HEK293T (cell line): Measurements from ENCODE around the gene PAX7.

Source experiments
- CTCF ChIA-PET: fragments of 350-600 bp; formaldehyde crosslinking; extraction: SDS; loops from one replicate; lab custom pipeline; 2021; ENCODE audit warnings: antibody characterized with exemption, inconsistent platforms; lab: Yijun Ruan, JAX
- POLR2A ChIA-PET: fragments of 350-600 bp; formaldehyde crosslinking; extraction: SDS; loops from one replicate; lab custom pipeline; 2020; ENCODE audit warnings: antibody characterized with exemption, inconsistent platforms; lab: Yijun Ruan, JAX
- DNase-seq: peaks from one replicate; pipeline ENCODE4 v3.0.0; 2012; ENCODE audit warnings: mixed read lengths; ENCODE audit errors: extremely low spot score
- ARNT ChIP-seq: fragments of 450-650 bp; IDR thresholded peaks from 2 replicates; pipeline ENCODE4 v1.6.1; 2017; ENCODE audit warnings: mild to moderate bottlenecking
- BHLHE40 ChIP-seq: fragments of 450-650 bp; IDR thresholded peaks from 2 replicates; pipeline ENCODE4 v1.6.1; 2016; ENCODE audit warnings: mild to moderate bottlenecking, moderate library complexity, borderline replicate concordance
- CTBP1 ChIP-seq: fragments of 450-650 bp; IDR thresholded peaks from 2 replicates; pipeline ENCODE4 v1.6.1; 2016; ENCODE audit warnings: borderline replicate concordance
- ELF4 ChIP-seq: fragments of 450-650 bp; IDR thresholded peaks from 2 replicates; pipeline ENCODE4 v1.6.1; 2017; ENCODE audit warnings: antibody characterized with exemption
- FOXA1 ChIP-seq: fragments of 450-650 bp; IDR thresholded peaks from 2 replicates; pipeline ENCODE4 v1.6.1; 2016; ENCODE audit warnings: mild to moderate bottlenecking
- FOXK2 ChIP-seq: fragments of 450-650 bp; IDR thresholded peaks from 2 replicates; pipeline ENCODE4 v1.6.1; 2016; ENCODE audit warnings: mild to moderate bottlenecking
- FOXM1 ChIP-seq: fragments of 450-650 bp; IDR thresholded peaks from 2 replicates; pipeline ENCODE4 v1.6.1; 2017; ENCODE audit warnings: mild to moderate bottlenecking, borderline replicate concordance
- HDGF ChIP-seq: fragments of 450-650 bp; IDR thresholded peaks from 2 replicates; pipeline ENCODE4 v1.6.1; 2017; ENCODE audit warnings: antibody characterized with exemption, borderline replicate concordance
- L3MBTL2 ChIP-seq: fragments of 450-650 bp; conservative IDR thresholded peaks from 2 replicates; pipeline ENCODE4 v1.6.1; 2016; ENCODE audit warnings: mild to moderate bottlenecking
- LEF1 ChIP-seq: fragments of 450-650 bp; IDR thresholded peaks from 2 replicates; pipeline ENCODE4 v1.6.1; 2017; ENCODE audit warnings: mild to moderate bottlenecking, borderline replicate concordance
- NFRKB ChIP-seq: fragments of 450-650 bp; IDR thresholded peaks from 2 replicates; pipeline ENCODE4 v1.6.1; 2016; ENCODE audit warnings: mild to moderate bottlenecking, moderate library complexity
- SP1 ChIP-seq: fragments of 450-650 bp; IDR thresholded peaks from 2 replicates; pipeline ENCODE4 v1.6.1; 2017
- SUZ12 ChIP-seq: fragments of 450-650 bp; IDR thresholded peaks from 2 replicates; pipeline ENCODE4 v1.6.1; 2016; ENCODE audit warnings: mild to moderate bottlenecking
- TARDBP ChIP-seq: fragments of 450-650 bp; IDR thresholded peaks from 2 replicates; pipeline ENCODE4 v1.6.1; 2016
- ZNF384 ChIP-seq: fragments of 450-650 bp; IDR thresholded peaks from 2 replicates; pipeline ENCODE4 v1.6.1; 2016
- TF ChIP-seq, protein P1 (sequence below): fragments of 450-650 bp; IDR thresholded peaks from 2 replicates; pipeline ENCODE4 v1.6.1; 2016

Gene PAX7

DNA sequence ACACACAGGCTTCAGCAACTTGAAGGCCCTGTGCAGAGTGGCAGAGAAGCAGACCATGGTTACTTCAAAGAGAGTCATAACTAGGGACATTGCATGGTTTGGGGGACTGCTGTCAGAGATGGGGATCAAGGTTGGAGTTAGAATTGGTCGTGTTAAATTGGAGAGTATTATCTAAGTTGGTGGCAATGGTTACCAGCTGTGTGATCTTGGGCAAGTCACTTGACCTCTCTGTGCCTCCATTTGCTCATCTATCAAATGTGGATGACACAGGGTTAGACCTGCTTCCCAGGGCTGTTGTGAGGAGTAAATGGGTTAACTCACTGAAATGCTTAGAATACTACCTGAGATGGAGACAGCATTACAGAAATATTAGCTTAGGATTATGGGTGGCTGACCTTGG, 91.1 kb downstream of the PAX7 start:
- TF ChIP-seq LEF1 (no peak), BHLHE40 (no peak), NFRKB (no peak), ELF4 (no peak), SP1 (no peak), FOXM1 (no peak), SUZ12 (no peak), ARNT (no peak), CTBP1 (no peak), FOXK2 (no peak), HDGF (no peak), FOXA1 (no peak), ZNF384 (no peak), L3MBTL2 (no peak), TARDBP (no peak)
- TF ChIP-seq, protein P1, sequence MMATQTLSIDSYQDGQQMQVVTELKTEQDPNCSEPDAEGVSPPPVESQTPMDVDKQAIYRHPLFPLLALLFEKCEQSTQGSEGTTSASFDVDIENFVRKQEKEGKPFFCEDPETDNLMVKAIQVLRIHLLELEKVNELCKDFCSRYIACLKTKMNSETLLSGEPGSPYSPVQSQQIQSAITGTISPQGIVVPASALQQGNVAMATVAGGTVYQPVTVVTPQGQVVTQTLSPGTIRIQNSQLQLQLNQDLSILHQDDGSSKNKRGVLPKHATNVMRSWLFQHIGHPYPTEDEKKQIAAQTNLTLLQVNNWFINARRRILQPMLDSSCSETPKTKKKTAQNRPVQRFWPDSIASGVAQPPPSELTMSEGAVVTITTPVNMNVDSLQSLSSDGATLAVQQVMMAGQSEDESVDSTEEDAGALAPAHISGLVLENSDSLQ, result no peak
- ChIA-PET CTCF (no interaction called here), POLR2A (interaction anchor here (1.2 kb wide), 1 partner anchor 13 kb away, joined by 4 read pairs; no protein-coding TSS in a partner anchor)
- no peak for DNase-seq

DNA sequence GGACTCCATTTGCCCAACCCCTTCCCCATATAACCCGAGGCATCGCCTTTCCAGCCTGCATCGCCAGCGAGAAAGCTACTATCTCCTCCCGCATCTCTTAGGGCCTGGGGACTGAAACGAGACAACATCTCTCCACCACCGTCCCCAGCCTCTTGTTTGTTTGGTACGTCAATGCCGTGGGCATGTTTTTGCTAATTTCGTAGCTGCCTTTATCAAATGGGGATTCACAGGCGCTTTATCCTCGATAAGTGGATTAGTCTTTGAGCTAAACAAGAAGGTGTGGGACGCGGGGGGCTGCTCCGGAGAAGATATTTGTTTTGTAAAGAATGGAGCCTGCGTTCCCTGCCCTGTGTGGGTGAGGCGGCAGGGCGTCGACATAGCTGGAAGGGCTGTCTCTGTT, 91.6 kb downstream of the PAX7 start:
- POLR2A ChIA-PET, result interaction anchor here (1.2 kb wide), 1 partner anchor 12 kb away, joined by 4 read pairs; no protein-coding TSS in a partner anchor
- CTCF ChIA-PET, result no interaction called here
- DNase-seq, result no peak
- TF ChIP-seq CTBP1 (no peak), ELF4 (no peak), FOXK2 (no peak), ZNF384 (no peak), FOXM1 (no peak), SUZ12 (no peak), HDGF (no peak), SP1 (no peak), FOXA1 (no peak)
- TF ChIP-seq, protein P1, result no peak

DNA sequence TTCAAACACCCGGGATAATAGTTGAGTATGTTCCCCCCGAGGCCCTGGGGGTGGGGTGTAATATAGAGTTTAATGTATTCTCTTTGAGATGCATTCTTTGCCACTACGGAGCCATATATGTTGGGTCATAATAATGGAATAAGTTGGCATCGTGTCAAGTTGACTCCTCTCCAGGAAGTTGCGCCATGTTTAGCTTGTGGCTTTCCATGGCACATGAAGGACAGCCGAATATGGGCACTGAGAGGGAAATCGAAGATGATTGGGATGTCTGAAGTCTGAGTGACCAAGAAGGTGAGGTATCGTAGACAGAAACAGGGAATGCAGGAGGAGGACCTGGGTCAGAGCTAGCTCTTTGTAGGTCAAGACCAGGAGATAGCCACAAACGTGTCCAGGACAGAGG, 92.6 kb downstream of the PAX7 start:
- POLR2A ChIA-PET, result interaction anchor here (1.2 kb wide), 1 partner anchor 11 kb away, joined by 4 read pairs; no protein-coding TSS in a partner anchor
- TF ChIP-seq FOXM1 (no peak), NFRKB (no peak), L3MBTL2 (no peak), CTBP1 (no peak), ELF4 (no peak), SUZ12 (no peak), FOXK2 (no peak), ZNF384 (no peak)
- TF ChIP-seq, protein P1, result no peak
- CTCF ChIA-PET, result no interaction called here
- no peak for DNase-seq

DNA sequence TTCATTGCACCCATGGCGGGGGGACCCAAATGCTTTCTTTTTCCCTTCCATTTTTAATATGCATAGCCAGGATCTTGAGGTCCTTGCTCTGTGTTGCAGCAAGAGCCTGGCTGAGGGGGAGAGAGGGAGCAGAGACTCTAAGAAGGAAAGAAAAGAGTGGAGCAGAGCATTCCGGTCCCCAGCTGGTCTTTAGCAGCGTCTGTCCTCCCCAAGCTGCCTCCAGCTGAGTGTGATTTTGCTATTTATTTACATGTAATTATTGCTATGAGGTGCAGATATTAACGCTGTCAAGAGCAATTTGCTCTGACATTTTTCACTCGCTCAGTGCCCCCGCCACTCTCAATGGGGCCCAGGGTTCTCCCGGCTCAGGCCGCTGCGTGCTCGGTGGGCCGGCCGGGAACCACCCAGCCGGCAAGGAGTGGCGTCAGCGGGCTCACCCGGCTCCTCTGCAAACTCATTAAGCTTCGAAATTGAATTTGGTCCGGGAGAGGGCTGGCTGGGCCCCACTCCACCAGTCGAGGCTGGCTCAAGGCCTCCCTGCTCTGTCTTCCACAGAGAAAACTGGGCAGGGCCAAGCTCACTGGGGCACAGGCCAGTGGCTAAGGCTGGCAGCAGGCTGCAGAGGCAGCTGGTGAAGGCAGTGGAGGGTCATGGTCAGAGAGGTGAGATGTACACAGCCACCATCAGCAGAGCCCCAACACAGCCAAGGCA, 93.2 kb downstream of the PAX7 start:
- TF ChIP-seq NFRKB, result no peak
- TF ChIP-seq, protein P1, result no peak
- no peak for TF ChIP-seq FOXK2
- no peak for TF ChIP-seq FOXA1
- no peak for TF ChIP-seq LEF1
- no peak for TF ChIP-seq HDGF
- no peak for TF ChIP-seq CTBP1
- TF ChIP-seq ARNT, result no peak
- no peak for TF ChIP-seq ELF4
- TF ChIP-seq SP1, result no peak
- no peak for TF ChIP-seq BHLHE40
- no peak for TF ChIP-seq ZNF384
- no peak for TF ChIP-seq TARDBP
- TF ChIP-seq SUZ12, result no peak
- TF ChIP-seq L3MBTL2, result no peak
- TF ChIP-seq FOXM1, result no peak
- POLR2A ChIA-PET, result no interaction called here
- no peak for DNase-seq
- CTCF ChIA-PET, result no interaction called here

DNA sequence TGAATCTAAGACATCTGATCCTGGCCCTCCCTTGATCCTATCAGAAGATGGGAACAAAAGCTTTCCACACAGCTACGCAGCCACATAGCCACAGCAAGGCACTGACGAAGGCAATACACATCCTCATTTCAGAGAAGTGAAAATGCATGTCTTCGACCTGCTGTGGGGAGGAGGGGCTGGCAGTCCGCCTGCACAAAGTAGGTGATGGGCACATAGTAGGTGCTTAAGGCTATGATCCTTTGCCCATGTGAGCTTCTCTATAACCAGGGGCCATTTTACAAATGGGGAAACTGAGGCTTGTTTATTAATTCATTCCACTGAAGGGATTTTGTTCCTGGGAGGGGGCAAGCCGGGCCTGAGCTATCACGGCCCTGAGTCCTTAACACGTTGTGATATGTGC, 94.2 kb downstream of the PAX7 start:
- TF ChIP-seq SP1 (no peak), FOXK2 (no peak), LEF1 (no peak), FOXM1 (no peak), ARNT (no peak)
- no peak for DNase-seq
- ChIA-PET CTCF (no interaction called here), POLR2A (no interaction called here)
